NCI-H526 (cell line): ENCODE results near the gene SH2D2A.

ENCODE experiments used
- DNase-seq, 2 experiments: peaks; one replicate each; lab custom pipeline; 2025; lab: John Stamatoyannopoulos, UW

The SH2D2A gene

GRCh38 chr1:156816561-156817328, at the start of gene SH2D2A:
SH2D2A (minus strand) TSS chr1:156816848; CDS start chr1:156816708, 140 bp downstream.
- no peak for DNase-seq

DNA sequence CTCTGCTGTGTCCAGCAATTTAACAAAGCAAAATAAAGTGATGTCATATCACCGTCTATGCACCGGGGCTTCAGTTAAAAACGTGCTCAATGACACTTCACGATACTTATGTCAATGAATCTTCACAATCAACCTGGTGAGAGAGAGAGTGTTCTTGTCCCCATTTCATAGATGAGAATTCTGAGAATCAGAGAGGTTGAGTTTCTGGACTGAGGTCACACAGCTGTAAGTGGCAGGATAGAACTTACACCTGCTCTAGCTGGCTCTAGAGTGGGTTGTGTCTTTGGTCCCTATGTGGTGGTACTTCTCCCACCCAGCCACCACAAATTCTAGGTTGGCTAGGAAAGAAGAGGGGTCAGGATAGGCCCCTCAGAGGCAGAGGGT, 49.2 kb upstream of the SH2D2A start:
- no peak for DNase-seq

DNA sequence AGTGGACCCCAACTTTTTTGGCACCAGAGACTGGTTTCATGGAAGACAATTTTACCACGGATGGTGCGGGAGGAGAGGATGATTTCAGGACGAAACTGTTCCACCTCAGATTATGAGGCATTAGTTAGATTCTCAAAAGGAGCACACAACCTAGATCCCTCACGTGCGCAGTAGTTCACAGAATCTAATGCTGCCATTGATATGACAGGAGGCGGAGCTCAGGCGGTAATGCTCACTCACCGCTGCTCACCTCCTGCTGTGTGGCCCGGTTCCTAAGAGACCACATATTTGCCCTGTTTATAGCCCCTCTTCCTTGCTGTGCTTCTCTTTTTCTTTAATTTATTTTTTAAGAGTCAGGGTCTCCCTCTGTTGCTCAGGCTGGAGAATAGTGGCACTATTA, 48.6 kb upstream of the SH2D2A start:
- DNase-seq: no peak

GRCh38 chr1:156864796-156865195, 48.1 kb upstream of the SH2D2A start:
- peak in 1 of 2 experiments; percentile 39 for DNase-seq

- peak; percentile 34 to 79 for DNase-seq
These were observed 47.0 kb upstream of the SH2D2A start for GRCh38 chr1:156863631-156864030.

- no peak for DNase-seq
These were observed 46.5 kb upstream of the SH2D2A start for GRCh38 chr1:156862997-156863599.

DNA sequence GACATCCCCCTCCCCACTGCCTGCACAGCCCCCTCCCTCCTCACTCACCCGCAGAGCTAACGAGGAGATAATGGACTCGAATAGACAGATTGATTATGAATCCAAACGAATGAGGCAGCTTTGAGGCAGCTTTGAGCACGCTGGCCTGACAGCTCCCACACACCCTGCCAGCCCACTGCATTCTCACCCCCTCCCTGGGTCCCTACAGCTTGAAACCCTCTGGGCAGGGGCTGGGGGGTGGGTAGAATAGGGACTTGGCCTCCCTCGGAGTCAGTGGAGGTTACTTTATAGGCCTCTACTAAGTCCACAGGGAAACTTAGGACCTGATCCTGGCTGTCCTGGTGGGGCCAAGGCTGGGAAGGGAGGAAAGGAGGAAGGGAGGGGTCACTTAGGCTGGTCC, 45.9 kb upstream of the SH2D2A start:
- DNase-seq: no peak

DNA sequence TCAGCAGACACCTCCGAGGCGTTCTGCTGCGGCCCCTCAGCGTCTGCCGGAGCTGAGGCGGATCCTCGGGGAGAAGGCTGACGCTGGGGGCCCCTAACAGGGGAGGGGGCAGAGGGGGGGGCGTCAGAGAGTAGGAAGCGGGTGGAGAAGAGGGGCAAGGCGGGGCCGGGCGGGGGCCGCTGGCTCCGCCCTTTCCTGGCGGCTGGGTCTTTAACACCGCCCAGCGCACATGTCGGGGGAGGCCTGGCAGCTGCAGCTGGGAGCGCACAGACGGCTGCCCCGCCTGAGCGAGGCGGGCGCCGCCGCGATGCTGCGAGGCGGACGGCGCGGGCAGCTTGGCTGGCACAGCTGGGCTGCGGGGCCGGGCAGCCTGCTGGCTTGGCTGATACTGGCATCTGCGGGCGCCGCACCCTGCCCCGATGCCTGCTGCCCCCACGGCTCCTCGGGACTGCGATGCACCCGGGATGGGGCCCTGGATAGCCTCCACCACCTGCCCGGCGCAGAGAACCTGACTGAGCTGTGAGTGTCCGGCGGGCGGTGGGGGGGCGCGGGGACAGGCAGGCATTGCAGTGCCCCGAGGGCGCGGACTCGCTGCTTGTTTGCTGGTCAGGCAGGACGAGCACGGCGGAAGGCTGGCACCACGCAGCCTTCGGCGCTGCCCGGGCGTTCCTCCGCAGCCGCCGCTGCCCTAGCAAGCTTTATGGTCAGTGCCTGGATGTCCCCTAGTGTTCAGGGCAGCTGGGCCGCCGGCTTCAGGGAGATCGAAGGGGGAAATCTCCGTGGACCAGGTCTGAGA, 44.2 kb upstream of the SH2D2A start, which contains the start of gene NTRK1:
TSS of gene NTRK1 (plus strand) at position 238 of the 796 bp plus-strand sequence. CDS start at position 308, 70 bp downstream.
- peak in 1 of 2 experiments; percentile 88 for DNase-seq

DNA sequence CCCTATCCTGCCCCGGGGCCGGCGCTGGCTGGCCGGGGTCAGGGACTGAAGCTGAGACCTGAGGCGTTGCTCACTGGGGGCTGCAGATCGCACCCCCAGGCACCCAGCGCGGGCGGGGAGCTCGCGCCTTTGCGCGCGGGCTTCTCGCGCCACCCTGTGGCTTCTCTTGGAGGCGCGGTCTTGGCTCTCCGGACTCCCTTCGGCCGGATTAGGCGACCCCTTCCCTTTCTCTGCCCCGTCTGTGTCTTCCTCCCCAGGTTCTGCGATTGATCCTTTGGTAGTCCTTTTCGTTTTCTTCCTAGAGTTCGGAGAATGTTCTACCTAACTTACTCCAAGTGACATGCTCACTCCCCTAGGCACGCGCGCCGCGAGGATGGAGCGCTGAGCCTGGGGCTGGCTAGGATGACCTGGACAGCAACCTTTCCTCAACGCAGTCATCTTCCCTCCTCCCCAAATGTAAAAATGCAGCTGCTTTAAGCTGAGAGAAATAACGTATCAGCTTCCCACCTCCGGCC, 43.5 kb upstream of the SH2D2A start:
- DNase-seq: peak in 1 of 2 experiments; percentile 86

- DNase-seq: peak; percentile 41 to 86
These were observed 43.0 kb upstream of the SH2D2A start for GRCh38 chr1:156859523-156860112.

GRCh38 chr1:156858959-156859522, 42.4 kb upstream of the SH2D2A start, which contains the start of gene INSRR:
INSRR (minus strand) TSS chr1:156859117; CDS start chr1:156858621, 496 bp downstream.
- DNase-seq: no peak

- no peak for DNase-seq
These were observed 41.9 kb upstream of the SH2D2A start for GRCh38 chr1:156858555-156858956.

DNA sequence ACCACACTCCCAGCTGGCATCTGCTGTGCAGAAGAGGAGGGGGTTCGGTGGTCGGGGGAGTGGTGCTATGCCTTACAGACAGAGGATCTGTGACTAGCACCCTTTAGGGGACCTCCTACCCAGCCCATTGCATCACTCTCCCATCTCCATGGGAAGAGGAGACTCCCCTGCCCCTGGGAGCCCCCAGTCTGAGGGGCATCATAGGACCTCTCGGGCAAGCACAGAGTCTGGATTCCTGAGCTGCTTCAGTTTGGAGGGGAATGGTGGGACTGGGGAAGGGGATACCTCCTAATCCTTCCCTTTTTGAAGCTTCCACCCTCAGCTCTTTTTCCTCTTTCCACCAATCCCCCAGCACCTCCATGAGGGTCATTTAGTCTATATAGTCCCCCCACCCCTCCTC, 40.9 kb upstream of the SH2D2A start:
- DNase-seq: no peak

DNA sequence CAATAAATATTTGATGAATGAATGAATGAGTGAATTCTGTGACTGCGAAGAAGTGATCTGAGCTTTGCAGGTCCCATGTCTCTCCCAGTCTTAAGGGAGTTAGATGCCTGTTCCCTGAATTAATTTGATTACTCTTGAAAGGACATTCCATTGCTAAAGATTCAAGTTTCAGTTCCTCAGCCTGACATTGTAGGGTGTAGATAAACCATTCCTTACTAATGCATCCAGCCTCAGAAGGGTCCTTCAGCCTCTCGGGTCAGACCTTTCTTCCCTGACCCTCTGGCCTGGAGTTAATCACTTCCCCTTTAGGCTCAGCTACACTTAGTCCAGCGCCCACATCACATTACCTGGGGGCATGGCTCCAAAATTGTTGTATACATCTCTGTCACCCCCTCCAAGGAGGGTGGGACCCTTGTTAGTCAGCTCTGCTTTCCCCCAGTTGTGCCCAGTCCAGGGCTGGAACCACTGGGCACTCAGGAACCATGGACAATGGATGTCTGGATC, 39.7 kb upstream of the SH2D2A start:
- no peak for DNase-seq

- DNase-seq: no peak
These were observed 38.0 kb upstream of the SH2D2A start for GRCh38 chr1:156854634-156855033.

DNA sequence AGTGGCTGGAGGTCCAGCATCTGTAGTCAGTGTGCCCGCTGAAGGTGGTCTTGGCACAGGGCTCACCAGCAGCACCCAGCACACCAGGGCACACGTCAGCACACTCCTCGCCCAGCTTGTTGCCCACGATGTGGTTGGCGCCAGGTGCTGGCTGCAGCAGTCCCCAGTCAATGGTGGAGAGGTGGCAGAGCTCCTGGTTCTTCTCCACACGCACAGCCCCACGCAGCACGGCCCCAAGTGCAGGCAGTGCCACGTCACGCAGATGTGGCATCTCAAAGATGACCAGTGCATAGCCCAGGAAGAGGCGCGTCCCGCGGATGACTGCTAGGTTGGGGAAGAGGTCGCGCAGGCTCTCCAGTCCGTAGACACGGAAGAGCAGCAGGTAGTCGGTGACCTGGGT, 37.1 kb upstream of the SH2D2A start:
- no peak for DNase-seq

GRCh38 chr1:156852418-156852874, 35.8 kb upstream of the SH2D2A start:
- peak in 1 of 2 experiments; percentile 33 for DNase-seq

DNA sequence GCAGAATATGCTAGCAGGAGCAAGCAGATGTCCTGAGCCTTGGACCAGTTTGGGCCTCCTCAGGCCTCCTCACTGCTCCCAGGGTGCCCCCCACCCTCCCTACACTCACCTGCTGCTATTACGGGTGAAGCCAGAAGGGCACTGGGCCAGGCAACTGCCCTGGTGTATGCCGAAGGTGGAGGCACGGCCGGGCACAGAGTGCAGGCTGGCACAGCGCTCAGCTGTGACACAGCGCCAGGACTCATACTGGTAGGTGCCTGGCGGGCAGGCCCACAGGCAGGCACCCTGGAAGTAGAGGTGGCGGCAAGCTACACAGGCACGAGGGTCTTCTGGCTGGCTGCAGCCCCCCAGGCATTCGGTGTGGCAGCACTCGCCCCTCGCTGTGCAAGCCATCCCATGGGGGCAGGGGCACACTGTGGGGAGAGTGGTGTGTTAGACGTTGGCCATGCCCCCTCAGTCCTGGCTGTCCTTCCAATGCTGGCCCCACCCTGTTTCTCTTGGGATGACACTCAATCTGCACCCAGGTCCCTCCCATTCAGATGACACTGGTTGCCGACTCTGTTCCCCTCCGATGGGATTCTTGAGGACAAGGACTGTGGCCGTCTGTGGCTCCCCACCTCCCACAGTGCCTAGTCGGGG, 35.2 kb upstream of the SH2D2A start:
- DNase-seq: no peak

DNA sequence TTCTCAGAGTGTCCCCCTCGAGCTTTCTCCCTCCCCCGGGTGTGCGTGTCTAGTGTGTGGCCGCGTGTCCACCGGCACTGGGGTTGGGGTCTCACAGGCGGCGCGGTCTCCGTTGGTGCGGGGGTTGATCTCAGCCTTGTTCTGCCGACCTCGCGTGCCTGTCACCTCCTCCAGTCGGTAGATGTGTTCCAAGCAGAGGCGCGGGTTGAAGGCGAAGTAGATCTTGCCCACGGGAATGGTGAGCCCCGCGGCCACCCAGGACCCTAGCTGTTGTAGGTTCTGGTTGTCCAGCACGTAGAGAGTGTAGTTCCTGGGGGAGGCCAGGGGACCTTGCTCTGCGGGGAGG, 32.5 kb upstream of the SH2D2A start:
- no peak for DNase-seq

DNA sequence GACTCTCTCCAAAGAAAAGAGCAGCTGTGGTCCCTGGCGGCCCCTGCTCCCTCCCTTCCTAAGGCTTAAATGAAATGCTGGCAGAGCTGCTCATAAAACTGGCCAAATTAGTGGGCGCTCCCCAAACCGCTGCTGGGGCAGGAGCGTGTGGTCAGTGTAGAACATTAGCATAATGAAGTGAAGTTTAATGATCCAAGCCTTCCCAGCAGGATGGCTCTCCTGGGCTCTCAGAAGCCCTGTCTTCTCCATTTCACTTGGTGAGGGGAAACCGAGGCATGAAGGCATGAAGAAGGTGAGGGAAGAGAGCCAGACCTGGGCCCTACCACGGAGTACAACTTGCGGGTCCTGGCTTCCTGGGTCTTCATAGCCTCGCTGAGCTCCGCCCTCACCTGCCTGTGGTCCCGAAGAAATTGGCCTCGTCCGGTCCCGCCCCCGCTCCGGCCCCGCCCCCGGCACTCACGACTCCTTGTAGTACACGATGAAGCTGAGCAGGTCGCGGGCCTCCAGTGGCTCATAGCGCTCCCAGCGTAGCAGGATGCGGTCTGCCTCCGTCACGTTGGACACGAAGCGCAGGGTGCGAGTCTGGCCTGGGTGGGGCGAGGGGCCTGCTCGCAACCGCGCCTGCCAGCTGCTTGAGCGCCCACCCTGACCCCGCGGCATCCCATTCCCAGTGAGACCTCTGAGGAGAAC, 32.0 kb upstream of the SH2D2A start:
- peak in 1 of 2 experiments; percentile 59 for DNase-seq
